Liver (tissue), 9 donors: ENCODE results near the gene UGT1A8. TPM values are rescaled to one million over a fixed set of nuclear protein-coding genes. Genes with fewer than 3 reads are reported as not detected.
A peak's percentile ranks its signal among the peaks of the same experiment; 100 is the strongest.
"Not testable (repeated sequence)": the region's sequence is repeated elsewhere in the genome, so short reads cannot be mapped to it uniquely, and the experiment has no call there.

Experiments used
- DNase-seq: peaks from one replicate; pipeline ENCODE4 v3.0.0-alpha.2; 2017; ENCODE audit warnings: low spot score
- H3K27ac ChIP-seq, 2 donors: one replicate each; pipeline ENCODE4 v1.7.0; 2013; ENCODE audit warnings: inconsistent platforms in 2 of 2, low read length in 2 of 2, control low read depth in 1 of 2, low read depth in 1 of 2, mild to moderate bottlenecking in 1 of 2
- H3K27me3 ChIP-seq, 4 donors: one replicate each; pipeline versions ENCODE4 v1.6.1 to v1.7.0; 2013; ENCODE audit warnings: low read length in 3 of 4, inconsistent platforms in 1 of 4, mild to moderate bottlenecking in 1 of 4, moderate library complexity in 1 of 4; ENCODE audit not compliant: control insufficient read depth in 4 of 4, insufficient read depth in 4 of 4
- H3K36me3 ChIP-seq, 4 donors: one replicate each; pipeline versions ENCODE4 v1.6.1 to v1.7.0; 2013; ENCODE audit warnings: low read length in 3 of 4, mild to moderate bottlenecking in 3 of 4, low read depth in 1 of 4, moderate library complexity in 1 of 4; ENCODE audit not compliant: control insufficient read depth in 4 of 4, insufficient read depth in 3 of 4
- H3K4me1 ChIP-seq, 4 donors: one replicate each; pipeline versions ENCODE4 v1.6.1 to v1.7.0; 2013; ENCODE audit warnings: low read length in 3 of 4, mild to moderate bottlenecking in 3 of 4, moderate library complexity in 1 of 4; ENCODE audit not compliant: control insufficient read depth in 4 of 4, insufficient read depth in 4 of 4
- H3K4me3 ChIP-seq, 3 donors: one replicate each; pipeline versions ENCODE4 v1.6.1 to v1.7.0; 2013; ENCODE audit warnings: low read length in 3 of 3, control low read depth in 1 of 3, low read depth in 1 of 3, mild to moderate bottlenecking in 1 of 3
- H3K9ac ChIP-seq, 2 donors: one replicate each; pipeline ENCODE4 v1.7.0; 2013; ENCODE audit warnings: low read length in 2 of 2, mild to moderate bottlenecking in 2 of 2, moderate library complexity in 2 of 2, control low read depth in 1 of 2, low read depth in 1 of 2
- H3K9me3 ChIP-seq, 4 donors: one replicate each; pipeline versions ENCODE4 v1.6.1 to v1.7.0; 2013; ENCODE audit warnings: low read length in 3 of 4; ENCODE audit not compliant: control insufficient read depth in 4 of 4
- ATF3 ChIP-seq: IDR thresholded peaks from 2 replicates; pipeline ENCODE4 v1.6.1; 2016; ENCODE audit warnings: antibody characterized with exemption
- EGR1 ChIP-seq, 2 donors: IDR thresholded peaks; 2 replicates each; pipeline ENCODE4 v1.6.1; 2016 to 2018; ENCODE audit warnings: antibody characterized with exemption in 2 of 2, low read depth in 2 of 2
- HNF4A ChIP-seq, 2 donors: conservative IDR thresholded peaks; 2 replicates each; pipeline ENCODE4 v1.6.1; 2016; ENCODE audit warnings: antibody characterized with exemption in 2 of 2, mild to moderate bottlenecking in 2 of 2
- HNF4G ChIP-seq: IDR thresholded peaks from 2 replicates; pipeline ENCODE4 v1.6.1; 2016; ENCODE audit warnings: antibody characterized with exemption
- JUND ChIP-seq, 2 donors: IDR thresholded peaks; 2 replicates each; pipeline ENCODE4 v1.6.1; 2016; ENCODE audit warnings: antibody characterized with exemption in 2 of 2
- NR2F2 ChIP-seq: IDR thresholded peaks from 2 replicates; pipeline ENCODE4 v1.6.1; 2016; ENCODE audit warnings: antibody characterized with exemption
- RAD21 ChIP-seq, 2 donors: IDR thresholded peaks; 2 replicates each; pipeline ENCODE4 v1.6.1; 2016; ENCODE audit warnings: antibody characterized with exemption in 2 of 2, mild to moderate bottlenecking in 2 of 2
- RXRA ChIP-seq, 2 donors: IDR thresholded peaks; 2 replicates each; pipeline ENCODE4 v1.6.1; 2017 to 2018; ENCODE audit warnings: antibody characterized with exemption in 2 of 2, mild to moderate bottlenecking in 1 of 2
- WGBS: extraction: QIAGEN DNeasy Blood & Tissue Kit; methylation state at CpG from one replicate; pipeline ENCODE4 v1.1.7; 2013; 5-methylcytosine and 5-hydroxymethylcytosine counted together
- polyA plus RNA-seq, 2 donors: library from polyadenylated mRNA; stranded (reverse) in 1 of 2; unstranded in 1 of 2; fragments of 200-250 nt in 1 of 2; fragments of >200 nt in 1 of 2; fragmentation: Nextera tagmentation in 1 of 2; extraction: Ambion mirVana in 1 of 2; gene quantifications; one replicate each; pipeline versions ENCODE4 v1.2.1 to v1.2.3, GENCODE V29; 2013 to 2015
- total RNA-seq, 2 donors: library from RNA; depleted of rRNA; stranded (reverse); fragments of >200 nt; gene quantifications; one replicate each; pipeline ENCODE4 v1.2.3, GENCODE V29; 2014
- TF ChIP-seq, protein P1 (sequence below): IDR thresholded peaks from 2 replicates; pipeline ENCODE4 v1.6.1; 2016; ENCODE audit warnings: antibody characterized with exemption, mild to moderate bottlenecking
- donor health status: healthy.
- donor health status: healthy.
- donor health status: healthy.
- donor health status: healthy.
- donor health status: healthy.

Gene UGT1A8
- total and polyA plus RNA-seq, 4 donors: 0.17 to 0.51 (median 0.48) TPM; not detected in 1

DNA sequence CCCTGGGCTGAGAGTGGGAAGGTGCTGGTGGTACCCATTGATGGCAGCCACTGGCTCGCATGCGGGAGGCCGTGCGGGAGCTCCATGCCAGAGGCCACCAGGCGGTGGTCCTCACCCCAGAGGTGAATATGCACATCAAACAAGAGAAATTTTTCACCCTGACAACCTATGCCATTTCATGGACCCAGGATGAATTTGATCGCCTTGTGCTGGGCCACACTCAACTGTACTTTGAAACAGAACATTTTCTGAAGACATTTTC lies 129.8 kb downstream of the UGT1A8 start:
- Histone ChIP-seq H3K27ac (no peak overlapping the region), H3K4me3 (peak overlapping the region in 1 of 3 donors; percentile 23), H3K4me1 (peaks cover 12 to 65% (median 44%) of the 10 kb centered on the region in 4 donors), H3K27me3 (no peaks in the 10 kb centered on the region), H3K9ac (no peak overlapping the region), H3K36me3 (peaks cover 0 to 3% (median 0%) of the 10 kb centered on the region in 4 donors), H3K9me3 (no peaks in the 10 kb centered on the region)
- TF ChIP-seq, protein P1, sequence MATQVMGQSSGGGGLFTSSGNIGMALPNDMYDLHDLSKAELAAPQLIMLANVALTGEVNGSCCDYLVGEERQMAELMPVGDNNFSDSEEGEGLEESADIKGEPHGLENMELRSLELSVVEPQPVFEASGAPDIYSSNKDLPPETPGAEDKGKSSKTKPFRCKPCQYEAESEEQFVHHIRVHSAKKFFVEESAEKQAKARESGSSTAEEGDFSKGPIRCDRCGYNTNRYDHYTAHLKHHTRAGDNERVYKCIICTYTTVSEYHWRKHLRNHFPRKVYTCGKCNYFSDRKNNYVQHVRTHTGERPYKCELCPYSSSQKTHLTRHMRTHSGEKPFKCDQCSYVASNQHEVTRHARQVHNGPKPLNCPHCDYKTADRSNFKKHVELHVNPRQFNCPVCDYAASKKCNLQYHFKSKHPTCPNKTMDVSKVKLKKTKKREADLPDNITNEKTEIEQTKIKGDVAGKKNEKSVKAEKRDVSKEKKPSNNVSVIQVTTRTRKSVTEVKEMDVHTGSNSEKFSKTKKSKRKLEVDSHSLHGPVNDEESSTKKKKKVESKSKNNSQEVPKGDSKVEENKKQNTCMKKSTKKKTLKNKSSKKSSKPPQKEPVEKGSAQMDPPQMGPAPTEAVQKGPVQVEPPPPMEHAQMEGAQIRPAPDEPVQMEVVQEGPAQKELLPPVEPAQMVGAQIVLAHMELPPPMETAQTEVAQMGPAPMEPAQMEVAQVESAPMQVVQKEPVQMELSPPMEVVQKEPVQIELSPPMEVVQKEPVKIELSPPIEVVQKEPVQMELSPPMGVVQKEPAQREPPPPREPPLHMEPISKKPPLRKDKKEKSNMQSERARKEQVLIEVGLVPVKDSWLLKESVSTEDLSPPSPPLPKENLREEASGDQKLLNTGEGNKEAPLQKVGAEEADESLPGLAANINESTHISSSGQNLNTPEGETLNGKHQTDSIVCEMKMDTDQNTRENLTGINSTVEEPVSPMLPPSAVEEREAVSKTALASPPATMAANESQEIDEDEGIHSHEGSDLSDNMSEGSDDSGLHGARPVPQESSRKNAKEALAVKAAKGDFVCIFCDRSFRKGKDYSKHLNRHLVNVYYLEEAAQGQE: no peak
- TF ChIP-seq JUND (IDR thresholded peaks at IDR 0.05) (no peak), RAD21 (IDR thresholded peaks at IDR 0.05) (no peak), NR2F2 (no peak), ATF3 (no peak), HNF4G (no peak), EGR1 (IDR thresholded peaks at IDR 0.05; ENCODE audit: low read depth in 2 of 2) (no peak)
- WGBS: 86% methylated on average over 6 of the region's 6 CpGs
- DNase-seq: no peak

DNA sequence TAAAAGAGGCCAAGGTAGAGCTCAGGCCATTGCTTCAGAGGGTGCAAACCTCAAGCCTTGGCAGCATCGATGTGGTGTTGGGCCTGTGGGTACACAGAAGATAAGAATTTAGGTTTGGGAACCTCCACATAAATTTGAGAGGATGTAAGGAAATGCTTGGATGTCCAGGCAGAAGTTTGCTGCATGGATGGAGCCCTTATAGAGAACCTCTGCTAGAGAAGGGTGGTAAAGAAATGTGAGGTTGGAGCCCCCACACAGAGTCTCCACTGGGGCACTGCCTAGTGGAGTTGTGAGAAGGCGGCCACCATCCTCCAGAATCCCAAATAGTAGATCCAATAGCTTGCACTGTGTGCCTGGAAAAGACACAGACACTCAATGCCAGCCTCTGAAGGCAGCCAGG lies 133.3 kb downstream of the UGT1A8 start:
- peaks cover 8 to 56% (median 33%) of the 10 kb centered on the region in 4 donors for H3K4me1 ChIP-seq
- not testable (repeated sequence) for H3K4me3 ChIP-seq, DNase-seq, H3K36me3 ChIP-seq, H3K9me3 ChIP-seq, H3K27ac ChIP-seq, H3K27me3 ChIP-seq, H3K9ac ChIP-seq
- WGBS: 70% methylated on average over 2 of the region's 2 CpGs

- 55% methylated on average over 2 of the region's 2 CpGs for WGBS
- TF ChIP-seq HNF4G: peak; percentile 27
- TF ChIP-seq RXRA (IDR thresholded peaks at IDR 0.05): peak in 1 of 2 donors; percentile 53
- peak; percentile 74 to 77 for TF ChIP-seq HNF4A (conservative IDR thresholded peaks at IDR 0.05)
- H3K4me1 ChIP-seq: peaks cover 8 to 52% (median 30%) of the 10 kb centered on the region in 4 donors
- not testable (repeated sequence) for H3K27me3 ChIP-seq, H3K36me3 ChIP-seq, DNase-seq, H3K9ac ChIP-seq, H3K27ac ChIP-seq, H3K4me3 ChIP-seq, H3K9me3 ChIP-seq
Measured at GRCh38 chr2:233751212-233752009, 134.0 kb downstream of the UGT1A8 start.
